Neural cell (in vitro differentiated cells): ENCODE results near the gene ZFR.

Source experiments
- POLR2AphosphoS5 ChIP-seq: IDR thresholded peaks from 2 replicates; pipeline ENCODE4 v1.6.1; 2012
- TF ChIP-seq, protein P1 (sequence below): fragments of 450-650 bp; IDR thresholded peaks from 2 replicates; pipeline ENCODE4 v1.5.1; 2014; ENCODE audit warnings: antibody characterized with exemption, mild to moderate bottlenecking, moderate library complexity; ENCODE audit not compliant: poor library complexity, severe bottlenecking

DNA sequence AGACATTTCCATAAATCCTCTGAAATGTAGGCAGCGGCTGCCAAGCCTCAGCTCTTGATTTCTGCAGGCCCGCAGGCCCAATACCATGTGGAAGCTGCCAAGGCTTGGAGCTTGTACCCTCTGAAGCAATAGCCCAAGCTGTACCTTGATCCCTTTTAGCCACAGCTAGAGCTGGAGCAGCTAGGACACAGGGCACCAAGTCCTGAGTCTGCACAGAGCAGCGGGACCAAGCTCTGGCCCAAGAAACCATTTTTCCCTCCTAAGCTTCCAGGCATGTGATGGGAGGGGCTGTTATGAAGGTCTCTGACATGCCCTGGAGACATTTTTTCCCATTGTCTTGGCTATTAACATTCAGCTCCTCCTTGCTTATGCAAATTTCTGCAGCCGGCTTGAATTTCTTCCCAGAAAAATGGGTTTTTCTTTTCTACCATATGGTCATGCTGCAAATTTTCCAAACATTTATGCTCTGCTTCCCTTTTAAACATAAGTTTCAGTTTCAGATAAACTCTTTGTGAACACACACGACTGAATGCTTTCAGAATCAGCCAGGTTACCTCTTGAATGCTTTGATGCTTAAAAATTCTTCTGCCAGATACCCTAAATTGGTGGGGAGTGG lies 14.4 kb upstream of the ZFR start:
- TF ChIP-seq, protein P1, sequence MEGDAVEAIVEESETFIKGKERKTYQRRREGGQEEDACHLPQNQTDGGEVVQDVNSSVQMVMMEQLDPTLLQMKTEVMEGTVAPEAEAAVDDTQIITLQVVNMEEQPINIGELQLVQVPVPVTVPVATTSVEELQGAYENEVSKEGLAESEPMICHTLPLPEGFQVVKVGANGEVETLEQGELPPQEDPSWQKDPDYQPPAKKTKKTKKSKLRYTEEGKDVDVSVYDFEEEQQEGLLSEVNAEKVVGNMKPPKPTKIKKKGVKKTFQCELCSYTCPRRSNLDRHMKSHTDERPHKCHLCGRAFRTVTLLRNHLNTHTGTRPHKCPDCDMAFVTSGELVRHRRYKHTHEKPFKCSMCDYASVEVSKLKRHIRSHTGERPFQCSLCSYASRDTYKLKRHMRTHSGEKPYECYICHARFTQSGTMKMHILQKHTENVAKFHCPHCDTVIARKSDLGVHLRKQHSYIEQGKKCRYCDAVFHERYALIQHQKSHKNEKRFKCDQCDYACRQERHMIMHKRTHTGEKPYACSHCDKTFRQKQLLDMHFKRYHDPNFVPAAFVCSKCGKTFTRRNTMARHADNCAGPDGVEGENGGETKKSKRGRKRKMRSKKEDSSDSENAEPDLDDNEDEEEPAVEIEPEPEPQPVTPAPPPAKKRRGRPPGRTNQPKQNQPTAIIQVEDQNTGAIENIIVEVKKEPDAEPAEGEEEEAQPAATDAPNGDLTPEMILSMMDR = no peak
- no peak for TF ChIP-seq POLR2AphosphoS5
